SK-N-SH (cell line): ENCODE measurements around the gene COL4A6. TPM values are rescaled to one million over a fixed set of nuclear protein-coding genes. Genes with fewer than 3 reads are reported as not detected.

Source experiments
- CTCF ChIA-PET: fragments of 300-600, 350-600 bp; formaldehyde crosslinking; extraction: SDS; loops from one replicate; lab custom pipeline; 2021; lab: Yijun Ruan, JAX
- POLR2A ChIA-PET: fragments of 350-600 bp; sonication (Branson Sonifier 250); formaldehyde crosslinking; extraction: SDS; loops from one replicate; lab custom pipeline; 2020; ENCODE audit warnings: antibody characterized with exemption, inconsistent platforms; lab: Yijun Ruan, JAX
- DNase-seq: peaks from one replicate; pipeline ENCODE4 v3.0.0; 2012
- H2AFZ ChIP-seq: fragments of 200-600 bp; sonication (generic); 2 replicates; pipeline ENCODE4 v1.8.1; 2016; ENCODE audit warnings: antibody characterized with exemption, mild to moderate bottlenecking, low read depth
- H3F3A ChIP-seq: fragments of 200-600 bp; sonication (generic); replicated peaks from 2 replicates; pipeline ENCODE3; 2016; ENCODE audit warnings: antibody characterized with exemption, mild to moderate bottlenecking; ENCODE audit not compliant: insufficient read depth
- H3K27ac ChIP-seq, 2 experiments: fragments of 200-500 bp in 1 of 2; fragments of 200-600 bp in 1 of 2; sonication (Bioruptor generic) in 1 of 2; sonication (generic), shearing (Covaris generic) in 1 of 2; 2 replicates each; pipeline versions ENCODE4 v1.5.1 to v1.6.1; 2014 to 2016; ENCODE audit warnings: low read depth in 2 of 2, inconsistent platforms in 1 of 2, low read length in 1 of 2, mild to moderate bottlenecking in 1 of 2, mixed read lengths in 1 of 2
- H3K27me3 ChIP-seq: fragments of 200-600 bp; sonication (generic), shearing (Covaris generic); 2 replicates; pipeline ENCODE4 v1.6.1; 2016; ENCODE audit warnings: mixed run types; ENCODE audit not compliant: insufficient read depth
- H3K36me3 ChIP-seq, 2 experiments: fragments of 200-500 bp in 1 of 2; fragments of 200-600 bp in 1 of 2; sonication (Bioruptor generic) in 1 of 2; sonication (generic) in 1 of 2; replicated peaks in 1 of 2; 2 replicates each; pipeline versions ENCODE3 to v1.5.1; 2014 to 2016; ENCODE audit warnings: low read length in 1 of 2, mild to moderate bottlenecking in 1 of 2; ENCODE audit not compliant: insufficient read depth in 2 of 2, control insufficient read depth in 1 of 2
- H3K4me1 ChIP-seq, 2 experiments: fragments of 200-500 bp in 1 of 2; fragments of 200-600 bp in 1 of 2; sonication (Bioruptor generic) in 1 of 2; sonication (generic), shearing (Covaris generic) in 1 of 2; 2 replicates each; pipeline versions ENCODE4 v1.5.1 to v1.6.1; 2014 to 2016; ENCODE audit warnings: low read depth in 1 of 2, low read length in 1 of 2, mixed run types in 1 of 2; ENCODE audit not compliant: insufficient read depth in 2 of 2, control insufficient read depth in 1 of 2
- H3K4me2 ChIP-seq: fragments of 200-600 bp; sonication (generic), shearing (Covaris generic); 2 replicates; pipeline ENCODE4 v1.6.1; 2017; ENCODE audit warnings: mixed run types
- H3K4me3 ChIP-seq, 2 experiments: fragments of 200-500 bp in 1 of 2; fragments of 200-600 bp in 1 of 2; sonication (Bioruptor generic) in 1 of 2; sonication (generic), shearing (Covaris generic) in 1 of 2; 2 replicates each; pipeline versions ENCODE4 v1.5.1 to v1.8.1; 2014 to 2016; ENCODE audit warnings: low read depth in 2 of 2, inconsistent platforms in 1 of 2, low read length in 1 of 2, mild to moderate bottlenecking in 1 of 2, mixed read lengths in 1 of 2, moderate library complexity in 1 of 2
- H3K79me2 ChIP-seq: fragments of 200-600 bp; sonication (generic); 2 replicates; pipeline ENCODE4 v1.8.1; 2017; ENCODE audit warnings: mild to moderate bottlenecking; ENCODE audit not compliant: insufficient read depth
- H3K9ac ChIP-seq: fragments of 200-600 bp; sonication (generic); 2 replicates; pipeline ENCODE4 v1.6.1; 2017; ENCODE audit warnings: mixed run types
- H3K9me2 ChIP-seq: fragments of 200-600 bp; sonication (generic); 2 replicates; pipeline ENCODE4 v1.6.1; 2017; ENCODE audit warnings: mixed run types
- H3K9me3 ChIP-seq: fragments of 200-600 bp; sonication (generic); 2 replicates; pipeline ENCODE4 v1.6.1; 2017; ENCODE audit warnings: mixed run types, mild to moderate bottlenecking, moderate library complexity
- H4K20me1 ChIP-seq: fragments of 200-600 bp; sonication (generic); 2 replicates; pipeline ENCODE4 v1.6.1; 2017; ENCODE audit warnings: mild to moderate bottlenecking, mixed run types; ENCODE audit not compliant: insufficient read depth
- ELF1 ChIP-seq: IDR thresholded peaks from 2 replicates; pipeline ENCODE4 v1.4.0; 2012
- EP300 ChIP-seq, 2 experiments: IDR thresholded peaks; 2 replicates each; pipeline versions ENCODE4 v1.4.0 to v1.6.1; 2012; ENCODE audit warnings: borderline replicate concordance in 1 of 2, low read depth in 1 of 2, low read length in 1 of 2
- EZH2phosphoT487 ChIP-seq: fragments of 200-600 bp; sonication (generic); IDR thresholded peaks from 2 replicates; pipeline ENCODE4 v1.6.1; 2017; ENCODE audit warnings: low read depth, mixed run types, mild to moderate bottlenecking, antibody characterized with exemption, moderate library complexity, borderline replicate concordance
- FOXJ3 ChIP-seq: sonication (generic); formaldehyde crosslinking; IDR thresholded peaks from 2 replicates; pipeline ENCODE4 v1.5.1; 2020; ENCODE audit warnings: mild to moderate bottlenecking, missing genetic modification reagents
- GABPA ChIP-seq: IDR thresholded peaks from 2 replicates; pipeline ENCODE4 v1.4.0; 2012; ENCODE audit warnings: low read depth, mild to moderate bottlenecking
- JUND ChIP-seq: IDR thresholded peaks from 2 replicates; pipeline ENCODE4 v1.4.0; 2012
- MEF2A ChIP-seq: IDR thresholded peaks from 2 replicates; pipeline ENCODE4 v1.4.0; 2012; ENCODE audit warnings: low read depth, borderline replicate concordance
- NRF1 ChIP-seq: IDR thresholded peaks from 2 replicates; pipeline ENCODE4 v1.6.1; 2012; ENCODE audit warnings: low read depth, mild to moderate bottlenecking, low read length
- POLR2AphosphoS5 ChIP-seq: IDR thresholded peaks from 2 replicates; pipeline ENCODE4 v1.6.1; 2012; ENCODE audit warnings: low read depth, low read length
- RAD21 ChIP-seq: IDR thresholded peaks from 2 replicates; pipeline ENCODE4 v1.6.1; 2012; ENCODE audit warnings: mild to moderate bottlenecking, low read length
- RCOR1 ChIP-seq: fragments of 150-350 bp; IDR thresholded peaks from 2 replicates; pipeline ENCODE4 v1.6.1; 2017; ENCODE audit warnings: antibody characterized with exemption, low read length
- TAF1 ChIP-seq: IDR thresholded peaks from 2 replicates; pipeline ENCODE4 v1.6.1; 2012; ENCODE audit warnings: low read depth, mild to moderate bottlenecking, low read length, moderate library complexity, borderline replicate concordance
- TEAD4 ChIP-seq: IDR thresholded peaks from 2 replicates; pipeline ENCODE4 v1.4.0; 2012; ENCODE audit warnings: mild to moderate bottlenecking, borderline replicate concordance; ENCODE audit not compliant: insufficient read depth
- YY1 ChIP-seq: IDR thresholded peaks from 2 replicates; pipeline ENCODE4 v1.4.0; 2012; ENCODE audit warnings: low read depth, mild to moderate bottlenecking
- WGBS: methylation state at CpG from one replicate; pipeline ENCODE4 v1.1.6; 2017; ENCODE audit warnings: low lambda C conversion rate; 5-methylcytosine and 5-hydroxymethylcytosine counted together
- polyA plus RNA-seq, 3 experiments: library from polyadenylated mRNA; depleted of rRNA; stranded (reverse); fragments of >200 nt; gene quantifications; 2 replicates each; pipeline ENCODE4 v1.2.3, GENCODE V29; 2012
- TF ChIP-seq, protein P1 (sequence below): IDR thresholded peaks from 2 replicates; pipeline ENCODE4 v1.4.0; 2012; ENCODE audit warnings: low read depth, borderline replicate concordance
- TF ChIP-seq, protein P2 (sequence below): IDR thresholded peaks from 2 replicates; pipeline ENCODE4 v1.4.0; 2012; ENCODE audit warnings: low read depth
- TF ChIP-seq, protein P3 (sequence below): IDR thresholded peaks from 2 replicates; pipeline ENCODE4; 2012
- TF ChIP-seq, protein P4 (sequence below): fragments of 200-600 bp; sonication (generic); IDR thresholded peaks from 2 replicates; pipeline ENCODE4 v1.6.1; 2017; ENCODE audit warnings: antibody characterized with exemption, mild to moderate bottlenecking, moderate library complexity

Gene COL4A6
- polyA plus RNA-seq, 1 of the 3 experiments (the other 2 are of a cell fraction), result not detected

DNA sequence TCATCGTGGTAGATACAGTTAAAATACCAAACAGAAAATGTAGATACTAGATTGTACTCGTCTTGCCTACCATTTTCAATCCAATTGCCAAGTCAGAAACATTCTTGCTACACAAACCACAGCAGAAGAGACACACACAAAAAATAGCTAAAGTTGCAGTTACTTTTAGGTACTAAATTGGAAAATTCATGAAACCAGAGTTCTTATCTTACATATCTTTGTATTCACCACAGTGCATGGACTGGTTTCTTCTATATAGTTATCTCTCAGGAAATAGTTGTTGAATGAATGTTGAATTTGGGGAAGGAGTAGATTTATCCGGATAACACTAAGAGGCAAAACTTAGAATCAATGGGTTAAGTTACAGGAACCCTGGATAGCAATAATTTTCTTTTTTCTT, 15.6 kb upstream of the COL4A6 start:
- TF ChIP-seq MEF2A (no peak), ELF1 (no peak), JUND (no peak), TEAD4 (no peak)
- TF ChIP-seq, protein P1, sequence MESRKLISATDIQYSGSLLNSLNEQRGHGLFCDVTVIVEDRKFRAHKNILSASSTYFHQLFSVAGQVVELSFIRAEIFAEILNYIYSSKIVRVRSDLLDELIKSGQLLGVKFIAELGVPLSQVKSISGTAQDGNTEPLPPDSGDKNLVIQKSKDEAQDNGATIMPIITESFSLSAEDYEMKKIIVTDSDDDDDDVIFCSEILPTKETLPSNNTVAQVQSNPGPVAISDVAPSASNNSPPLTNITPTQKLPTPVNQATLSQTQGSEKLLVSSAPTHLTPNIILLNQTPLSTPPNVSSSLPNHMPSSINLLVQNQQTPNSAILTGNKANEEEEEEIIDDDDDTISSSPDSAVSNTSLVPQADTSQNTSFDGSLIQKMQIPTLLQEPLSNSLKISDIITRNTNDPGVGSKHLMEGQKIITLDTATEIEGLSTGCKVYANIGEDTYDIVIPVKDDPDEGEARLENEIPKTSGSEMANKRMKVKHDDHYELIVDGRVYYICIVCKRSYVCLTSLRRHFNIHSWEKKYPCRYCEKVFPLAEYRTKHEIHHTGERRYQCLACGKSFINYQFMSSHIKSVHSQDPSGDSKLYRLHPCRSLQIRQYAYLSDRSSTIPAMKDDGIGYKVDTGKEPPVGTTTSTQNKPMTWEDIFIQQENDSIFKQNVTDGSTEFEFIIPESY, result no peak
- WGBS, result 8% methylated on average over 3 of the region's 3 CpGs

DNA sequence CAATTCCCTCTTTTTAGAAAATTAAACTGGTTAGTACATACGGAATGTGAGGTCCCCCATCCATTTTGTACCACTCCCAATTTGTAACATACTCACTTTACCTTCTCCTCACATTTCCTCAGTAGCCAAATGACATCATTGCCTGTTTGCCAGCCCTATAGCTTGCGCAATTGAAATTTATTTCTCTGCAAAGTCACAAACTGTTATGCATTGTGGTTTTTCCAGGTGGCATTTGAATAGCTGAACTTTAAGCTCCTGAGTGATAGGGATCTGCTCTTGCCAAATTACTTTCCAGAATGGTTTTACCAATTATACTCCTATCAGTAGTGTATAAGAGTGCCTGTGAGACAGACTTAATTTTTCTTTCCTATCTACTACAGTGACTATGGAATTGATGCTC, 9.1 kb upstream of the COL4A6 start:
- H3F3A ChIP-seq, result no peaks in the 10 kb centered on the region
- TF ChIP-seq TAF1, result no peak
- no peak for TF ChIP-seq EP300 (IDR thresholded peaks at IDR 0.05; ENCODE audit: borderline replicate concordance in 1 of 2, low read depth in 1 of 2, low read length in 1 of 2)
- no peak for TF ChIP-seq POLR2AphosphoS5
- TF ChIP-seq FOXJ3 (CRISPR knock-in tag), result no peak
- no peak for TF ChIP-seq RCOR1
- TF ChIP-seq, protein P2, sequence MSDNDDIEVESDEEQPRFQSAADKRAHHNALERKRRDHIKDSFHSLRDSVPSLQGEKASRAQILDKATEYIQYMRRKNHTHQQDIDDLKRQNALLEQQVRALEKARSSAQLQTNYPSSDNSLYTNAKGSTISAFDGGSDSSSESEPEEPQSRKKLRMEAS, result no peak
- no peak for TF ChIP-seq RAD21
- no peak for TF ChIP-seq NRF1
- no peak for TF ChIP-seq MEF2A
- TF ChIP-seq EZH2phosphoT487, result no peak
- no peak for TF ChIP-seq YY1
- no peak for TF ChIP-seq JUND
- TF ChIP-seq, protein P3, sequence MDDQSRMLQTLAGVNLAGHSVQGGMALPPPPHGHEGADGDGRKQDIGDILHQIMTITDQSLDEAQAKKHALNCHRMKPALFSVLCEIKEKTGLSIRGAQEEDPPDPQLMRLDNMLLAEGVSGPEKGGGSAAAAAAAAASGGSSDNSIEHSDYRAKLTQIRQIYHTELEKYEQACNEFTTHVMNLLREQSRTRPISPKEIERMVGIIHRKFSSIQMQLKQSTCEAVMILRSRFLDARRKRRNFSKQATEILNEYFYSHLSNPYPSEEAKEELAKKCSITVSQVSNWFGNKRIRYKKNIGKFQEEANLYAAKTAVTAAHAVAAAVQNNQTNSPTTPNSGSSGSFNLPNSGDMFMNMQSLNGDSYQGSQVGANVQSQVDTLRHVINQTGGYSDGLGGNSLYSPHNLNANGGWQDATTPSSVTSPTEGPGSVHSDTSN, result no peak
- TF ChIP-seq, protein P4, sequence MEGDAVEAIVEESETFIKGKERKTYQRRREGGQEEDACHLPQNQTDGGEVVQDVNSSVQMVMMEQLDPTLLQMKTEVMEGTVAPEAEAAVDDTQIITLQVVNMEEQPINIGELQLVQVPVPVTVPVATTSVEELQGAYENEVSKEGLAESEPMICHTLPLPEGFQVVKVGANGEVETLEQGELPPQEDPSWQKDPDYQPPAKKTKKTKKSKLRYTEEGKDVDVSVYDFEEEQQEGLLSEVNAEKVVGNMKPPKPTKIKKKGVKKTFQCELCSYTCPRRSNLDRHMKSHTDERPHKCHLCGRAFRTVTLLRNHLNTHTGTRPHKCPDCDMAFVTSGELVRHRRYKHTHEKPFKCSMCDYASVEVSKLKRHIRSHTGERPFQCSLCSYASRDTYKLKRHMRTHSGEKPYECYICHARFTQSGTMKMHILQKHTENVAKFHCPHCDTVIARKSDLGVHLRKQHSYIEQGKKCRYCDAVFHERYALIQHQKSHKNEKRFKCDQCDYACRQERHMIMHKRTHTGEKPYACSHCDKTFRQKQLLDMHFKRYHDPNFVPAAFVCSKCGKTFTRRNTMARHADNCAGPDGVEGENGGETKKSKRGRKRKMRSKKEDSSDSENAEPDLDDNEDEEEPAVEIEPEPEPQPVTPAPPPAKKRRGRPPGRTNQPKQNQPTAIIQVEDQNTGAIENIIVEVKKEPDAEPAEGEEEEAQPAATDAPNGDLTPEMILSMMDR, result no peak
- no peak for TF ChIP-seq GABPA
- TF ChIP-seq, all 33 proteins: peak for 0
- Histone ChIP-seq H3K9me2 (no peaks in the 10 kb centered on the region), H3K36me3 (no peaks in the 10 kb centered on the region), H3K9ac (no peak overlapping the region), H3K79me2 (no peaks in the 10 kb centered on the region), H4K20me1 (no peaks in the 10 kb centered on the region), H3K4me3 (no peak overlapping the region), H2AFZ (no peak overlapping the region), H3K4me1 (no peaks in the 10 kb centered on the region), H3K27ac (no peak overlapping the region), H3K27me3 (no peaks in the 10 kb centered on the region), H3K4me2 (no peak overlapping the region), H3K9me3 (no peaks in the 10 kb centered on the region)
- POLR2A ChIA-PET, result no interaction called here
- 1% methylated on average over 2 of the region's 2 CpGs for WGBS
- CTCF ChIA-PET, result no interaction called here
- no peak for DNase-seq

More for the DNA sequence above, 15.6 kb upstream of the COL4A6 start:
- Histone ChIP-seq H3K36me3 (no peaks in the 10 kb centered on the region), H3K9ac (no peak overlapping the region), H2AFZ (no peak overlapping the region), H3K27ac (no peak overlapping the region), H3F3A (no peaks in the 10 kb centered on the region), H3K27me3 (0 out of 2 replicates have a peak, but pooled peaks cover 8% of the 10 kb centered on the region), H3K79me2 (no peaks in the 10 kb centered on the region), H4K20me1 (no peaks in the 10 kb centered on the region), H3K9me3 (no peaks in the 10 kb centered on the region), H3K4me1 (no peaks in the 10 kb centered on the region), H3K4me3 (no peak overlapping the region), H3K9me2 (no peaks in the 10 kb centered on the region), H3K4me2 (no peak overlapping the region)
- CTCF ChIA-PET, result interaction anchor here (0.6 kb wide), 1 partner anchor 252 kb away, joined by 3 read pairs; no protein-coding TSS in a partner anchor
- POLR2A ChIA-PET, result no interaction called here
- DNase-seq, result no peak
